Neural cell (in vitro differentiated cells): Measurements from ENCODE around the gene ZBTB7B. TPM values are rescaled to one million over a fixed set of nuclear protein-coding genes. Genes with fewer than 3 reads are reported as not detected.
A peak's percentile ranks its signal among the peaks of the same experiment; 100 is the strongest.

Source experiments
- H2AFZ ChIP-seq: fragments of 200-600, 300-800 bp; sonication (generic), shearing (Covaris generic); 2 replicates; pipeline ENCODE4 v1.6.0; 2014; ENCODE audit warnings: low read depth, mild to moderate bottlenecking, antibody characterized with exemption, low read length, moderate library complexity
- H3F3A ChIP-seq: fragments of 200-600 bp; shearing (Covaris generic); 2 replicates; pipeline ENCODE4 v1.6.1; 2016; ENCODE audit warnings: mild to moderate bottlenecking, moderate library complexity, mixed read lengths, antibody characterized with exemption, low read length; ENCODE audit not compliant: insufficient read depth, poor library complexity, severe bottlenecking
- H3K27ac ChIP-seq: fragments of 200-600, 300-800 bp; sonication (generic), shearing (Covaris generic); 2 replicates; pipeline ENCODE4 v1.5.1; 2014; ENCODE audit warnings: mild to moderate bottlenecking, low read length, moderate library complexity
- H3K27me3 ChIP-seq: fragments of 300-800, 200-600 bp; sonication (generic), shearing (Covaris generic); 2 replicates; pipeline ENCODE4 v1.6.0; 2014; ENCODE audit warnings: mild to moderate bottlenecking, low read depth, low read length, moderate library complexity; ENCODE audit not compliant: insufficient read depth
- H3K36me3 ChIP-seq: fragments of 300-800, 200-600 bp; sonication (generic), shearing (Covaris generic); 2 replicates; pipeline ENCODE4 v1.5.1; 2014; ENCODE audit warnings: mild to moderate bottlenecking, antibody characterized with exemption, low read length, moderate library complexity; ENCODE audit not compliant: insufficient read depth
- H3K4me2 ChIP-seq: fragments of 300-800, 200-600 bp; sonication (generic), shearing (Covaris generic); 2 replicates; pipeline ENCODE4 v1.6.0; 2014; ENCODE audit warnings: mild to moderate bottlenecking, low read length
- H3K4me3 ChIP-seq: fragments of 300-800, 200-600 bp; sonication (generic), shearing (Covaris generic); 2 replicates; pipeline ENCODE4 v1.5.1; 2014; ENCODE audit warnings: mild to moderate bottlenecking, low read length, moderate library complexity
- H3K79me2 ChIP-seq: fragments of 200-600 bp; shearing (Covaris generic); replicated peaks from 2 replicates; pipeline ENCODE4 v1.6.0; 2014; ENCODE audit warnings: mild to moderate bottlenecking, low read length, moderate library complexity; ENCODE audit not compliant: insufficient read depth
- H3K9ac ChIP-seq: fragments of 300-800, 200-600 bp; sonication (generic), shearing (Covaris generic); 2 replicates; pipeline ENCODE4 v1.6.1; 2016; ENCODE audit warnings: mild to moderate bottlenecking, low read length, mixed read lengths
- H3K9me2 ChIP-seq: fragments of 200-600 bp; shearing (Covaris generic); 2 replicates; pipeline ENCODE4 v1.6.1; 2016; ENCODE audit warnings: mild to moderate bottlenecking, low read length, mixed read lengths; ENCODE audit not compliant: insufficient read depth
- H3K9me3 ChIP-seq: fragments of 200-600, 300-800 bp; sonication (generic), shearing (Covaris generic); 2 replicates; pipeline ENCODE4 v1.6.1; 2016; ENCODE audit warnings: mild to moderate bottlenecking, mixed run types, low read length, moderate library complexity, mixed read lengths
- H4K20me1 ChIP-seq: fragments of 200-600 bp; shearing (Covaris generic); 2 replicates; pipeline ENCODE4 v1.6.1; 2016; ENCODE audit warnings: mild to moderate bottlenecking, mixed run types; ENCODE audit not compliant: insufficient read depth
- CTCF ChIP-seq: fragments of 450-650 bp; IDR thresholded peaks from 2 replicates; pipeline ENCODE4 v1.5.1; 2014; ENCODE audit warnings: antibody characterized with exemption, mild to moderate bottlenecking, moderate library complexity; ENCODE audit not compliant: poor library complexity, severe bottlenecking
- EZH2 ChIP-seq: fragments of 200-600, 300-800 bp; shearing (Covaris generic), sonication (generic); IDR thresholded peaks from 2 replicates; pipeline ENCODE4 v1.6.1; 2014; ENCODE audit warnings: antibody characterized with exemption, low read length, borderline replicate concordance, mild to moderate bottlenecking; ENCODE audit not compliant: insufficient read depth, poor library complexity, severe bottlenecking
- MXI1 ChIP-seq: fragments of 450-650 bp; conservative IDR thresholded peaks from 2 replicates; pipeline ENCODE4 v1.6.1; 2014; ENCODE audit warnings: antibody characterized with exemption, mild to moderate bottlenecking; ENCODE audit not compliant: poor library complexity, severe bottlenecking
- POLR2AphosphoS5 ChIP-seq: IDR thresholded peaks from 2 replicates; pipeline ENCODE4 v1.6.1; 2012
- RAD21 ChIP-seq: fragments of 450-650 bp; conservative IDR thresholded peaks from 2 replicates; pipeline ENCODE4 v1.6.1; 2014; ENCODE audit warnings: antibody characterized with exemption, mild to moderate bottlenecking, moderate library complexity
- REST ChIP-seq: IDR thresholded peaks from 2 replicates; pipeline ENCODE4 v1.6.1; 2012; ENCODE audit warnings: borderline replicate concordance
- SMC3 ChIP-seq: fragments of 450-650 bp; conservative IDR thresholded peaks from 2 replicates; pipeline ENCODE4 v1.6.1; 2014; ENCODE audit warnings: antibody characterized with exemption, mild to moderate bottlenecking, moderate library complexity; ENCODE audit not compliant: poor library complexity
- TAF1 ChIP-seq: IDR thresholded peaks from 2 replicates; pipeline ENCODE4 v1.6.1; 2012; ENCODE audit warnings: low read depth
- polyA plus RNA-seq: library from polyadenylated mRNA; depleted of rRNA; stranded (reverse); fragments of >200 nt; gene quantifications from 2 replicates; pipeline ENCODE4 v1.2.3, GENCODE V29; 2014

The ZBTB7B gene
- polyA plus RNA-seq, 1 donor from 2014 or later: 0.54 TPM

- Histone ChIP-seq H3K27me3 (no peaks in the 10 kb centered on the region), H2AFZ (peak overlapping the region; percentile 93)
Measured at GRCh38 chr1:154962156-154962749, 40.3 kb upstream of the ZBTB7B start.

DNA sequence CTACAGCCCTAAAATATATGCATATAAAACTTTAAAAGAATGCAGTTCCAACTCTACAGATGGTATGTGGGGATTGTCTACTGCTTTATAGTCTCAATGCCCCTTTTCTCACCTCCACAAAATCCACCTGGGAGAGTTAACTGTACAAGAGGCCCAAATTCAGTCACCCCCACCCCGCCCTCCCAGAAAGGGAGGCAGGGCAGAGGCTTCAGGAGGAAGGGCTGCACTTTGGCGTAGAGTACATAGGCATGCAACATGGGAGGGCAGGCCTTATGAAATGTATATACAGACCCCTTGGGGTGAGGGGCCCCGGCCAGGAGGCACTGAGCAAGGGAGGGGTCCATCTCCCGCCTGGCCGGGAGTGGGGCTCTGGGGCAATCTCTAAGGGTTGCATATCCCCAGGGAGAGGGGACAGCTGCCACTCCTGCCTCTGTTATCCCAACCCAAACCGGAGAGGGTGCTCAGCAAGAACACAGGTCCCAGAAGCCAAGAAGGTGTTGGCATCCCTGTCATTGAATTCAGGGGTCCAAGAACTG lies 39.7 kb upstream of the ZBTB7B start:
- Histone ChIP-seq H3F3A (no peaks in the 10 kb centered on the region), H3K9me2 (no peaks in the 10 kb centered on the region), H3K9me3 (no peaks in the 10 kb centered on the region), H3K4me3 (peak overlapping the region; percentile 98), H3K9ac (peak overlapping the region; percentile 98), H3K4me2 (peak overlapping the region; percentile 80), H3K27ac (peak overlapping the region; percentile 95), H3K27me3 (no peaks in the 10 kb centered on the region), H4K20me1 (no peaks in the 10 kb centered on the region), H3K36me3 (no peaks in the 10 kb centered on the region), H2AFZ (peak overlapping the region; percentile 93), H3K79me2 (peaks cover 24% of the 10 kb centered on the region)
- no peak for TF ChIP-seq REST

More at GRCh38 chr1:154962156-154962749, 40.3 kb upstream of the ZBTB7B start:
- Histone ChIP-seq H3K9me3 (no peaks in the 10 kb centered on the region), H3K9me2 (no peaks in the 10 kb centered on the region), H3K4me3 (peak overlapping the region; percentile 98), H3K36me3 (no peaks in the 10 kb centered on the region), H3K4me2 (peak overlapping the region; percentile 80), H3K9ac (peak overlapping the region; percentile 98), H3K27ac (peak overlapping the region; percentile 95), H3K79me2 (peaks cover 24% of the 10 kb centered on the region), H3F3A (no peaks in the 10 kb centered on the region), H4K20me1 (no peaks in the 10 kb centered on the region)
- no peak for TF ChIP-seq MXI1
- TF ChIP-seq CTCF: no peak
- TF ChIP-seq RAD21: no peak
- no peak for TF ChIP-seq EZH2
- peak; percentile 13 for TF ChIP-seq SMC3
- TF ChIP-seq REST: no peak
- TF ChIP-seq TAF1: no peak
- TF ChIP-seq POLR2AphosphoS5: no peak
